ENCODE results near the gene DOCK4.

DNA sequence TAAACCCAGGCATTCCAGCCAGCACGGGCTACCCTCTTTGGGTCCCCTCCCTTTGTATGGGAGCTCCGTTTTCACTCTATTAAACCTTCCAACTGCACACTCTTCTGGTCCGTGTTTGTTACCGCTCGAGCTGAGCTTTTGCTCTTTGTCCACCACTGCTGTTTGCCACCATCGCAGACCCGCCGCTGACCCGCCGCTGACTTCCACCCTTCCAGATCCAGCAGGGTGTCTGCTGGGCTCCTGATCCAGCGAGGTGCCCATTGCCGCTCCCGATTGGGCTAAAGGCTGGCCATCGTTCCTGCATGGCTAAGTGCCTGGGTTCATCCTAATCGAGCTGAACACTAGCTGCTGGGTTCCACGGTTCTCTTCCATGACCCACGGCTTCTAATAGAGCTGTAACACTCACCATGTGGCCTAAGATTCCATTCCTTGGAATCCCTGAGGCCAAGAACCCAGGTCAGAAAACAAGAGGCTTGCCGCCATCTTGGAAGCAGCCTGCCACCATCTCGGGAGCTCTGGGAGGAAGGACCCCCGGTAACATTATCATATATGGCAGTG is 14.8 kb upstream of the DOCK4 start:
- TF ChIP-seq, protein P1, sequence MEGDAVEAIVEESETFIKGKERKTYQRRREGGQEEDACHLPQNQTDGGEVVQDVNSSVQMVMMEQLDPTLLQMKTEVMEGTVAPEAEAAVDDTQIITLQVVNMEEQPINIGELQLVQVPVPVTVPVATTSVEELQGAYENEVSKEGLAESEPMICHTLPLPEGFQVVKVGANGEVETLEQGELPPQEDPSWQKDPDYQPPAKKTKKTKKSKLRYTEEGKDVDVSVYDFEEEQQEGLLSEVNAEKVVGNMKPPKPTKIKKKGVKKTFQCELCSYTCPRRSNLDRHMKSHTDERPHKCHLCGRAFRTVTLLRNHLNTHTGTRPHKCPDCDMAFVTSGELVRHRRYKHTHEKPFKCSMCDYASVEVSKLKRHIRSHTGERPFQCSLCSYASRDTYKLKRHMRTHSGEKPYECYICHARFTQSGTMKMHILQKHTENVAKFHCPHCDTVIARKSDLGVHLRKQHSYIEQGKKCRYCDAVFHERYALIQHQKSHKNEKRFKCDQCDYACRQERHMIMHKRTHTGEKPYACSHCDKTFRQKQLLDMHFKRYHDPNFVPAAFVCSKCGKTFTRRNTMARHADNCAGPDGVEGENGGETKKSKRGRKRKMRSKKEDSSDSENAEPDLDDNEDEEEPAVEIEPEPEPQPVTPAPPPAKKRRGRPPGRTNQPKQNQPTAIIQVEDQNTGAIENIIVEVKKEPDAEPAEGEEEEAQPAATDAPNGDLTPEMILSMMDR (IDR thresholded peaks at IDR 0.05), result no peak
- TF ChIP-seq POLR2A (IDR thresholded peaks at IDR 0.05), result no peak

All from thyroid gland (tissue), 4 donors.